Fibroblast of the aortic adventitia (primary cell): ENCODE measurements around the gene KCNJ4. TPM values are rescaled to one million over a fixed set of nuclear protein-coding genes. Genes with fewer than 3 reads are reported as not detected.

Source experiments
- DNase-seq: peaks from one replicate; pipeline ENCODE4 v3.0.0-alpha.2; 2010; ENCODE audit warnings: low read depth
- H3K4me3 ChIP-seq: 2 replicates; pipeline ENCODE4 v1.5.1; 2011; ENCODE audit warnings: low read depth, mild to moderate bottlenecking, control low read depth, low read length, moderate library complexity
- CTCF ChIP-seq: IDR thresholded peaks from 2 replicates; pipeline ENCODE4 v1.5.1; 2011; ENCODE audit warnings: mild to moderate bottlenecking, low read length, control low read depth, inconsistent platforms; ENCODE audit not compliant: insufficient read depth
- total RNA-seq: library from RNA; depleted of rRNA; stranded (reverse); fragments of >200 nt; gene quantifications from 2 replicates; pipeline ENCODE4 v1.2.3, GENCODE V29; 2012; ENCODE audit warnings: low replicate concordance

Gene KCNJ4
- total RNA-seq, 1 donor = not detected

DNA sequence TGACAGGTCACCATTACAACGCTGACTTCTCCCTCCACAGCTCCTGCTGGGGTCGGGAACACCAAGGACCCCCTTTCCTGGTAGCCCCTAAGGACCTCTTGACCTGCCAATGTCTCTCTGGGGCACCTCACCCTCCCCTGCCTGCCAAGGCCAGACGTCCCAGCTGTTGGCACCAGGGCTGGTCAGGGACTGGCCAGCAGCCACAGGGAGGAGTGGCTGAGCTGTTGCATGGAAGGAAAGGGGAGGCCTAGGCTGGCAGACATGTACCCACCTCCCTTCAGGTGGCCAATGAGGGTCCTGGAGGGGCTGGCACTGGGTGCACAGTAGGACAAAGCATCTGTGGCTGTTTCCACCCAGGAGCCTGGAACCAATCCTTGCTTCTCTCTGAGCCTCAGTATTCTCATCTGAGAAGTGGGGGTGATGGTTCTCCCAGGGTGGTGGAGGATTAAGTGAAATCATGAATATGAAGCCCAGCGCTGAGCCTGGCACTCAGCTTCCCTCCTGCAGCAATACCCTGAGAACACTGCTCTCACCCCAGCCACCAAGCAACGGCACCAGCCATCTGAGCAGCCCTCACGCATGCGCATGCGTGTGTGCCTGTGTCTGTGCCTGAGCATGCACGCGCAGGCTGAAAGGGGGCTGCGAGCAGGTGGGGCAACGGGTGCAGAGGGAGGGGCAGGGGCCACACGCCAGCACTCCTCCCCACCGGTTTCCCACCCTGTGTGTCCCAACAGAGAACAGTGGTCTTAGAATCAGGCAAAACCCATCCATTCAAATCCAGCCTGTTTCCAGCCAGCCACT lies 5.9 kb downstream of the KCNJ4 start:
- H3K4me3 ChIP-seq = no peak overlapping the region
- no peak for DNase-seq
- TF ChIP-seq CTCF = no peak

GRCh38 chr22:38446018-38446601 lies 8.9 kb downstream of the KCNJ4 start:
- H3K4me3 ChIP-seq = no peak overlapping the region
- TF ChIP-seq CTCF = no peak

GRCh38 chr22:38444783-38445182 lies 10.2 kb downstream of the KCNJ4 start:
- no peak for TF ChIP-seq CTCF
- DNase-seq = no peak

More at GRCh38 chr22:38446018-38446601, 8.9 kb downstream of the KCNJ4 start:
- no peak for DNase-seq

GRCh38 chr22:38443628-38444521 lies 11.1 kb downstream of the KCNJ4 start:
- TF ChIP-seq CTCF = no peak
- DNase-seq = no peak
- no peak overlapping the region for H3K4me3 ChIP-seq

More at GRCh38 chr22:38444783-38445182, 10.2 kb downstream of the KCNJ4 start:
- no peak overlapping the region for H3K4me3 ChIP-seq

DNA sequence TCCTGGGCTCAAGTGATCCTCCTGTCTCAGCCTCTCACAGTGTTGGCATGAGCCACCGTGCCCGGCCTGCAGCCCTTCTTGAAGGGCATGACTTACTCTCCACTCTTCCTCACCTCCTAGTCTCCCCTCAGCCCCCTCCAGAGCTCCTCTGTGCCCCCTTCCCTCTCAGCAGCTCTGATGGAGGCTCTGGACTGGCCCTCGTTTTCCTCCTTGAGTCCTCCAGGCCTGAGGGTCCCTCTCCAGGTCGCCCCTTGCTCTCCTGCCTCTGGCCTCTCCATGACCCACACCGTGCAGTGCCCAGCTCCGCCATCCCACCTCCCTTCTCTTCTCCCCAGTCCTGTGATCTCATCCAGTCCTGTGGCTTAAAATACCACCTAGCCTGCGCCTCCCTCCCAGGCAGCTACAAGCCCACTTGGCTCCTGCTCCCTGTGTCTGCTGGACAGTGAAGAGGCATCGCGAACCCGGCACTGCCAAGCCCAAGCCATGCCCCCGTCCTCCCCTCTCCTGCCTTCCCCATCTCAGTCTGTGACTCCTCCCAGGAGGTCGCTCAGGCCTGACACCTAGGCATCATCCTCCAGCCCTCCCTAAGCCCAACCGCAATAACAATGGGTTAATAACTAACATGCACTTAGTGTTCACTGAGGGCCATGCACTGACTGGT lies 11.9 kb downstream of the KCNJ4 start:
- no peak for DNase-seq
- no peak for TF ChIP-seq CTCF

DNA sequence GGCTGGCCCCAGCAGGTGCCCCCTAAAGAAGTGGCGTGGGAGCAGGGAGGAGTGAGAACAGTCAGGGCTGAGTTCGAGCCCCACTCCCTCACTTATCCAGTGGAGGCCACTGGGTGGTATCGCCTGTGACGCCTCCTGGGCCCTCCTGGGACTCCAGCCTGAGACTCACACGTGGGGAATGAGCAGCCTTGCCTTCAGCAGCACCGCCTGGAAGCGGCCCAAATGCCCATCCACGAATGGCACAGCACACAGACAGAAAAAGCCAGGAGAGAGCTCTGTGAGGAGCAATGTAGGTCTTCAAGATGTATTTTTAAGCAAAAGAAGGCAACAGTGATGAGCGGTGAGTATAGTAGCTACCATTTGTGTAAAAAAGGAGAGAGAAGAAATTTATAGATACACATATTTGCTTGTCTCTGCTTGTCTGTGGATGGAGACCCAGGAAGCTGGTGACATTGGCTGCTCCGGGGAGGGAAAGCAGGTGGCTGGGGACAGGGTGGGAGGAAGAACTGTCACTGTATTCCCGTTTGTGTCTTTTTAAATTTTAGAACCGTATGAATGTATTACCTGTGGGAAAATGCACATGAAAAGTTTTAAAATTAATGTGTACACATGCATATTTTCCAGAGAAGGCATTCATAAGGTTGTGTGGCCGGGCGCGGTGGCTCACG lies 13.2 kb downstream of the KCNJ4 start:
- TF ChIP-seq CTCF = no peak

More for the DNA sequence above, 11.9 kb downstream of the KCNJ4 start:
- H3K4me3 ChIP-seq = no peak overlapping the region

More for the DNA sequence above, 13.2 kb downstream of the KCNJ4 start:
- DNase-seq = no peak
- no peak overlapping the region for H3K4me3 ChIP-seq
